ENCODE data around the gene RPL13A. TPM values are rescaled to one million over a fixed set of nuclear protein-coding genes. Genes with fewer than 3 reads are reported as not detected.

The RPL13A gene
- total RNA-seq, 2 donors from 2014 or later, result 2,414 to 3,956 TPM

DNA sequence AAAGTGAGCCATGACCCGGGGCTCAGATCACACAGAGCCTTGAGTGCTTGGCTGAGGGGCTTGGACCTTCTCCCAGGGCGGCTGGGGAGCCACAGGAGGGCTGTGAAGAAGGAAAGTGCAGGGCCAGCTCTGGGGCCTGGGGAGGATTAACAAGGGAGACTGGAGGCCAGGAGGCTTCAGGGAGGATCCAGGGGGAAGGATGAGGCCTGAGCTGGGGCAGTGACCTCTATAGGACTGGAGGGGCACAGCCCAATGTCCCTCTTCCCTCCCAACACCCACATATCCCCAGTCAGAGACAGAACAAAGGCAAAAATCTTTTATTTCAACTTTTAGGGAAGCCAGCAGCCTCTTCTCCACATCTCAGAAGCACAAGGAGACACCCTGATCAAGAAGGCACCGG is 41.4 kb upstream of the RPL13A start:
- Histone ChIP-seq H3K27ac (no peak overlapping the region), H3K9me3 (no peaks in the 10 kb centered on the region), H3K4me3 (no peak overlapping the region), H3K36me3 (no peaks in the 10 kb centered on the region), H3K27me3 (replicated peaks; ENCODE audit: insufficient read depth) (peaks cover 3% of the 10 kb centered on the region), H3K4me1 (replicated peaks) (no peaks in the 10 kb centered on the region)
- TF ChIP-seq POLR2A (IDR thresholded peaks at IDR 0.05) (no peak), POLR2AphosphoS5 (IDR thresholded peaks at IDR 0.05) (no peak)
- TF ChIP-seq, protein P1, sequence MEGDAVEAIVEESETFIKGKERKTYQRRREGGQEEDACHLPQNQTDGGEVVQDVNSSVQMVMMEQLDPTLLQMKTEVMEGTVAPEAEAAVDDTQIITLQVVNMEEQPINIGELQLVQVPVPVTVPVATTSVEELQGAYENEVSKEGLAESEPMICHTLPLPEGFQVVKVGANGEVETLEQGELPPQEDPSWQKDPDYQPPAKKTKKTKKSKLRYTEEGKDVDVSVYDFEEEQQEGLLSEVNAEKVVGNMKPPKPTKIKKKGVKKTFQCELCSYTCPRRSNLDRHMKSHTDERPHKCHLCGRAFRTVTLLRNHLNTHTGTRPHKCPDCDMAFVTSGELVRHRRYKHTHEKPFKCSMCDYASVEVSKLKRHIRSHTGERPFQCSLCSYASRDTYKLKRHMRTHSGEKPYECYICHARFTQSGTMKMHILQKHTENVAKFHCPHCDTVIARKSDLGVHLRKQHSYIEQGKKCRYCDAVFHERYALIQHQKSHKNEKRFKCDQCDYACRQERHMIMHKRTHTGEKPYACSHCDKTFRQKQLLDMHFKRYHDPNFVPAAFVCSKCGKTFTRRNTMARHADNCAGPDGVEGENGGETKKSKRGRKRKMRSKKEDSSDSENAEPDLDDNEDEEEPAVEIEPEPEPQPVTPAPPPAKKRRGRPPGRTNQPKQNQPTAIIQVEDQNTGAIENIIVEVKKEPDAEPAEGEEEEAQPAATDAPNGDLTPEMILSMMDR (IDR thresholded peaks at IDR 0.05), result no peak
- intact Hi-C loops (cut with DNase I), result no loop called here
- 92% methylated on average over 3 of the region's 3 CpGs for WGBS
- DNase-seq (ENCODE audit: low spot score), result no peak

DNA sequence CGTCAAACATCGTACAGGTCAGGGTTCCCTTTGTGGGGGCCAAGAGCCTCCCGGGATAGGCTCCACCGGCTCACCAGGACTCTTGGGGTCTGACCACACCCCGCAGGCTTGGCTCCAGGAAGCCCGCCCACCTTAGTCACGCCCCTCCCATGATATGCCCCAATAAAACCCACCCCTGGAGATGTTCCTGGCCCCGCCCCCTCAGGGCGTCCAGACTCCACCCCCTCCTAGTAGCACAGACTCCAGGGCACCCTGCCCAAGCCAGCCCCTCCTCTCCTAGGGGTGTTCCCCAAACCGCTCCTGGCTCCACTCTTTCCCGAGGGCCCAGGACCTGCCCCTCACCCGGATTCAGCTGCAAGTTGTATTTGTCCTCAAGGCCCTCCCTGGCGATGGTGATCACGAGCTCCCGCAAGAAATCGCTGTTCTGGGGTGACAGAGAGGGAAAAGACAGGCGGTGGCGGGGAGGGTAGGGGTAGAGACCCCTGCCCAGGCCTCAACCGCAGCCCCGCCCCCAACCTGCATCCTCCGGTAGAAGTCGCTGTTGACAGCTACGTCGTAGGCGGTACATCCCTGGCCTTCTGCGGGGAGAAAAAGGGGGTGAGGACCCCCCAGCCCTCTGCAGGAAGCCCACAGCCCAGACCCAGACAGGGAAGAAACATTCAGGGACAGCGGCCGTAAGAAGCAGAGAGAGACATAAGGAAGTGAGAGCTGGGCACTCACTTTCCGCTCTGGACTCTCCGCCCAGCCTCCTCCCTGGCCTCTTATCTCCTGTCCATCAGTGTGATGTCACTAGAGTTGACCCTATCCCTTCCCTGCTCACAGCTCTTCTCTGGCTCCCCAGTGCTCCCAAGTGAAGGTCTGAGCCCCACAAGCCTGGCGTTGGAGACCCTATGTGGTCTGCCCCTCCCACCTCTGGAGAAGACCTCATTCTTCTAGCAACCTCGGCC is 39.6 kb upstream of the RPL13A start:
- Histone ChIP-seq H3K4me1 (replicated peaks) (no peaks in the 10 kb centered on the region), H3K9me3 (no peaks in the 10 kb centered on the region), H3K27me3 (replicated peaks; ENCODE audit: insufficient read depth) (no peaks in the 10 kb centered on the region), H3K36me3 (no peaks in the 10 kb centered on the region), H3K27ac (no peak overlapping the region), H3K4me3 (no peak overlapping the region)
- TF ChIP-seq POLR2AphosphoS5 (IDR thresholded peaks at IDR 0.05) (no peak), POLR2A (IDR thresholded peaks at IDR 0.05) (no peak)
- TF ChIP-seq, protein P1 (IDR thresholded peaks at IDR 0.05), result no peak
- intact Hi-C loops (cut with DNase I), result no loop called here
- WGBS, result 63% methylated on average over 32 of the region's 32 CpGs
- no peak for DNase-seq (ENCODE audit: low spot score)

DNA sequence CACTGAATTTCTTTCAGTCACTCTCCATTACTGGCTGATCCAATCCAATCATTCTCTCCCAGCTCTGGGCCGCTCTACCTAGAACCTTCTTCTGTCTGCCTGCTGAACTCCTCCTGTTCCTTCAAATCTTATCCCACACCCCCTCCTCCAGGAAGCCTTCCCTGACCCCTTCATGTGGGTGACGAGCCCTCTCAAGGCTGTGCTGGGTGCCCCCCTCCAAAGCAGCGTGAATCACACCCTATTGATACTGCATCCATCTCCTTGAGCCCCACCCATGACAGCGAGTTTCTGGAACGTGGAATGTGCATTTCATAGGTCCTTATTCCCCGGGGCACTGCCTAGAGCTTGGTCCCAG is 39.0 kb upstream of the RPL13A start:
- Histone ChIP-seq H3K4me3 (no peak overlapping the region), H3K27ac (no peak overlapping the region), H3K36me3 (no peaks in the 10 kb centered on the region), H3K4me1 (replicated peaks) (no peaks in the 10 kb centered on the region), H3K9me3 (no peaks in the 10 kb centered on the region), H3K27me3 (replicated peaks; ENCODE audit: insufficient read depth) (no peaks in the 10 kb centered on the region)
- DNase-seq (ENCODE audit: low spot score), result no peak
- 90% methylated on average over 6 of the region's 6 CpGs for WGBS
- intact Hi-C loops (cut with DNase I), result no loop called here
- TF ChIP-seq, protein P1 (IDR thresholded peaks at IDR 0.05), result no peak
- TF ChIP-seq POLR2A (IDR thresholded peaks at IDR 0.05), result no peak
- TF ChIP-seq POLR2AphosphoS5 (IDR thresholded peaks at IDR 0.05), result no peak

DNA sequence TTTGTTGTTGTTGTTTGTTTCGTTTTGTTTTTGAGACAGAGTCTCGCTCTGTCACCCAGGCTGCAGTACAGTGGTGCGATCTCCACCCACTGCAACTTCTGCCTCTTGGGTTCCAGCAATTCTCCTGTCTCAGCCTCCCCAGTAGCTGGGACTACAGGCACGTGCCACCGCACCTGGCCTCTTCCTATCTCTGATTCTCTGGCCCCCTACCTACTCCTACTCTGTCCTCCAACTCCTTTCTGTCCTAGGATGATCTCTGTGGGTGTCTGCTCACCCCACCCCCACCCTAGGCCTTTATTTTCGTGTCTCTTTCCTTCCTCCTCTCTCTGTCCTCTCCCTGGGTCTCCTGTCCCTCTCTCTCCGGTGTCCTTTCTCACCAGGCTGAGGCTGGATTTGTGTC is 37.0 kb upstream of the RPL13A start:
- H3K27me3 ChIP-seq (replicated peaks; ENCODE audit: insufficient read depth), result no peaks in the 10 kb centered on the region
- H3K9me3 ChIP-seq, result no peaks in the 10 kb centered on the region
- WGBS, result 85% methylated on average over 7 of the region's 7 CpGs
- H3K36me3 ChIP-seq, result no peaks in the 10 kb centered on the region
- no peaks in the 10 kb centered on the region for H3K4me1 ChIP-seq (replicated peaks)
- no peak overlapping the region for H3K4me3 ChIP-seq
- TF ChIP-seq, protein P1 (IDR thresholded peaks at IDR 0.05), result no peak
- no peak for TF ChIP-seq POLR2A (IDR thresholded peaks at IDR 0.05)
- no peak for TF ChIP-seq POLR2AphosphoS5 (IDR thresholded peaks at IDR 0.05)
- intact Hi-C loops (cut with DNase I), result no loop called here
- H3K27ac ChIP-seq, result no peak overlapping the region
- no peak for DNase-seq (ENCODE audit: low spot score)

Measured in prostate gland (tissue), 2 donors.